K562 treated with DMSO at 1 percent for 12 hours (cell line): ENCODE results near the gene GPR151. TPM values are rescaled to one million over a fixed set of nuclear protein-coding genes. Genes with fewer than 3 reads are reported as not detected.

Experiments used
- total RNA-seq: library from RNA; unstranded; fragments of 300-600 nt; gene quantifications from 2 replicates; pipeline ENCODE4 v1.2.3, GENCODE V29; 2022; ENCODE audit not compliant: insufficient read depth

Gene GPR151
- not detected in 2 replicates for total RNA-seq

DNA sequence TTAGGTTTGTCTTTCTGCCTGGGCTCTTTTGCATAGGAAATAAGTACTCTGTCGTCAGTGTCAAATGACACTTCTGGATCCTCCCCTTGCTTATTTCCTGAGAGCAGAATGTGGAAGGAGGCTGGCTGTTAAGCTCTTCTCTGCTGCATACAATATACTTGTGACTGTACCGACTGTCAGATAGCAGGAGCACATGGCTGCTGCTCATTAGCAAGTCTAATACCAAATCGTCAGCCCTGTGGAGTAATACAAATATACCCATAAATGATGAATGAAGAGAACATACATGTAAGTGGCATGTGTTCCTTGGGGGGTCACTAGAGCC lies at the start of gene GPR151:
GPR151 (minus strand) TSS at position 40 of the 325 bp plus-strand sequence. CDS start 77 bp downstream, outside the sequence.

Other genes with a start within 250 kb of the GPR151 start
- not detected in 2 replicates for gene POU4F3, start 177.4 kb downstream of the GPR151 start, total RNA-seq
- gene TCERG1, start 68.9 kb downstream of the GPR151 start, total RNA-seq = 19.4 and 42.6 TPM in 2 replicates